ENCODE measurements around the gene FOXO3.

GRCh38 chr6:108575905-108576494 lies 15.3 kb downstream of the FOXO3 start:
- TF ChIP-seq CTCF (IDR thresholded peaks at IDR 0.05 in 4 of 5, conservative IDR thresholded peaks at IDR 0.05 in 1 of 5) (no peak), POLR2A (IDR thresholded peaks at IDR 0.05) (no peak)

All from gastrocnemius medialis (tissue), 4 donors.